Liver (tissue), 9 donors: ENCODE measurements around the gene MBOAT1. TPM values are rescaled to one million over a fixed set of nuclear protein-coding genes. Genes with fewer than 3 reads are reported as not detected.

Experiments
- DNase-seq: peaks from one replicate; pipeline ENCODE4 v3.0.0-alpha.2; 2017; ENCODE audit warnings: low spot score
- H3K27ac ChIP-seq, 2 donors: one replicate each; pipeline ENCODE4 v1.7.0; 2013; ENCODE audit warnings: inconsistent platforms in 2 of 2, low read length in 2 of 2, control low read depth in 1 of 2, low read depth in 1 of 2, mild to moderate bottlenecking in 1 of 2
- H3K27me3 ChIP-seq, 4 donors: one replicate each; pipeline versions ENCODE4 v1.6.1 to v1.7.0; 2013; ENCODE audit warnings: low read length in 3 of 4, inconsistent platforms in 1 of 4, mild to moderate bottlenecking in 1 of 4, moderate library complexity in 1 of 4; ENCODE audit not compliant: control insufficient read depth in 4 of 4, insufficient read depth in 4 of 4
- H3K36me3 ChIP-seq, 4 donors: one replicate each; pipeline versions ENCODE4 v1.6.1 to v1.7.0; 2013; ENCODE audit warnings: low read length in 3 of 4, mild to moderate bottlenecking in 3 of 4, low read depth in 1 of 4, moderate library complexity in 1 of 4; ENCODE audit not compliant: control insufficient read depth in 4 of 4, insufficient read depth in 3 of 4
- H3K4me1 ChIP-seq, 4 donors: one replicate each; pipeline versions ENCODE4 v1.6.1 to v1.7.0; 2013; ENCODE audit warnings: low read length in 3 of 4, mild to moderate bottlenecking in 3 of 4, moderate library complexity in 1 of 4; ENCODE audit not compliant: control insufficient read depth in 4 of 4, insufficient read depth in 4 of 4
- H3K4me3 ChIP-seq, 3 donors: one replicate each; pipeline versions ENCODE4 v1.6.1 to v1.7.0; 2013; ENCODE audit warnings: low read length in 3 of 3, control low read depth in 1 of 3, low read depth in 1 of 3, mild to moderate bottlenecking in 1 of 3
- H3K9ac ChIP-seq, 2 donors: one replicate each; pipeline ENCODE4 v1.7.0; 2013; ENCODE audit warnings: low read length in 2 of 2, mild to moderate bottlenecking in 2 of 2, moderate library complexity in 2 of 2, control low read depth in 1 of 2, low read depth in 1 of 2
- H3K9me3 ChIP-seq, 4 donors: one replicate each; pipeline versions ENCODE4 v1.6.1 to v1.7.0; 2013; ENCODE audit warnings: low read length in 3 of 4; ENCODE audit not compliant: control insufficient read depth in 4 of 4
- ATF3 ChIP-seq: IDR thresholded peaks from 2 replicates; pipeline ENCODE4 v1.6.1; 2016; ENCODE audit warnings: antibody characterized with exemption
- CTCF ChIP-seq: fragments of 150-350 bp; IDR thresholded peaks from 2 replicates; pipeline ENCODE4 v1.5.1; 2017; ENCODE audit warnings: improper control_type of control experiment, low read depth, low read length; ENCODE audit not compliant: missing input control
- EGR1 ChIP-seq, 2 donors: IDR thresholded peaks; 2 replicates each; pipeline ENCODE4 v1.6.1; 2016 to 2018; ENCODE audit warnings: antibody characterized with exemption in 2 of 2, low read depth in 2 of 2
- FOXA1 ChIP-seq: IDR thresholded peaks from 2 replicates; pipeline ENCODE4 v1.6.1; 2016; ENCODE audit warnings: antibody characterized with exemption
- FOXA2 ChIP-seq: IDR thresholded peaks from 2 replicates; pipeline ENCODE4 v1.6.1; 2016; ENCODE audit warnings: antibody characterized with exemption
- GABPA ChIP-seq, 2 donors: IDR thresholded peaks in 1 of 2; conservative IDR thresholded peaks in 1 of 2; 2 replicates each; pipeline ENCODE4 v1.6.1; 2016; ENCODE audit warnings: antibody characterized with exemption in 2 of 2, mild to moderate bottlenecking in 1 of 2, moderate library complexity in 1 of 2
- HNF4A ChIP-seq, 2 donors: conservative IDR thresholded peaks; 2 replicates each; pipeline ENCODE4 v1.6.1; 2016; ENCODE audit warnings: antibody characterized with exemption in 2 of 2, mild to moderate bottlenecking in 2 of 2
- HNF4G ChIP-seq: IDR thresholded peaks from 2 replicates; pipeline ENCODE4 v1.6.1; 2016; ENCODE audit warnings: antibody characterized with exemption
- JUND ChIP-seq, 2 donors: IDR thresholded peaks; 2 replicates each; pipeline ENCODE4 v1.6.1; 2016; ENCODE audit warnings: antibody characterized with exemption in 2 of 2
- MAX ChIP-seq: IDR thresholded peaks from 2 replicates; pipeline ENCODE4 v1.6.1; 2016; ENCODE audit warnings: antibody characterized with exemption
- NR2F2 ChIP-seq: IDR thresholded peaks from 2 replicates; pipeline ENCODE4 v1.6.1; 2016; ENCODE audit warnings: antibody characterized with exemption
- RAD21 ChIP-seq, 2 donors: IDR thresholded peaks; 2 replicates each; pipeline ENCODE4 v1.6.1; 2016; ENCODE audit warnings: antibody characterized with exemption in 2 of 2, mild to moderate bottlenecking in 2 of 2
- REST ChIP-seq: IDR thresholded peaks from 2 replicates; pipeline ENCODE4 v1.6.1; 2016; ENCODE audit warnings: antibody characterized with exemption, mild to moderate bottlenecking
- RXRA ChIP-seq, 2 donors: IDR thresholded peaks; 2 replicates each; pipeline ENCODE4 v1.6.1; 2017 to 2018; ENCODE audit warnings: antibody characterized with exemption in 2 of 2, mild to moderate bottlenecking in 1 of 2
- SP1 ChIP-seq: IDR thresholded peaks from 2 replicates; pipeline ENCODE4 v1.6.1; 2018; ENCODE audit warnings: antibody characterized with exemption, mild to moderate bottlenecking
- TAF1 ChIP-seq: conservative IDR thresholded peaks from 2 replicates; pipeline ENCODE4 v1.6.1; 2016; ENCODE audit warnings: antibody characterized with exemption, mild to moderate bottlenecking
- YY1 ChIP-seq: IDR thresholded peaks from 2 replicates; pipeline ENCODE4 v1.6.1; 2016; ENCODE audit warnings: antibody characterized with exemption, mild to moderate bottlenecking
- ZBTB33 ChIP-seq: IDR thresholded peaks from 2 replicates; pipeline ENCODE4 v1.6.1; 2016; ENCODE audit warnings: antibody characterized with exemption
- WGBS: extraction: QIAGEN DNeasy Blood & Tissue Kit; methylation state at CpG from one replicate; pipeline ENCODE4 v1.1.7; 2013; 5-methylcytosine and 5-hydroxymethylcytosine counted together
- polyA plus RNA-seq, 2 donors: library from polyadenylated mRNA; stranded (reverse) in 1 of 2; unstranded in 1 of 2; fragments of 200-250 nt in 1 of 2; fragments of >200 nt in 1 of 2; fragmentation: Nextera tagmentation in 1 of 2; extraction: Ambion mirVana in 1 of 2; gene quantifications; one replicate each; pipeline versions ENCODE4 v1.2.1 to v1.2.3, GENCODE V29; 2013 to 2015
- total RNA-seq, 2 donors: library from RNA; depleted of rRNA; stranded (reverse); fragments of >200 nt; gene quantifications; one replicate each; pipeline ENCODE4 v1.2.3, GENCODE V29; 2014
- donor health status: healthy.
- donor health status: healthy.
- donor health status: healthy.
- donor health status: healthy.
- donor health status: healthy.

MBOAT1 gene
- total and polyA plus RNA-seq, 4 donors: 1.2 to 9.3 (median 3.3) TPM

- TF ChIP-seq FOXA1 (no peak), TAF1 (no peak), RXRA (IDR thresholded peaks at IDR 0.05) (no peak), ATF3 (no peak), YY1 (no peak), CTCF (no peak), EGR1 (IDR thresholded peaks at IDR 0.05; ENCODE audit: low read depth in 2 of 2) (no peak), MAX (no peak), HNF4A (conservative IDR thresholded peaks at IDR 0.05) (no peak), REST (no peak), FOXA2 (no peak), JUND (IDR thresholded peaks at IDR 0.05) (no peak), NR2F2 (no peak), GABPA (IDR thresholded peaks at IDR 0.05 in 1 of 2, conservative IDR thresholded peaks at IDR 0.05 in 1 of 2) (no peak), ZBTB33 (no peak), HNF4G (no peak), RAD21 (IDR thresholded peaks at IDR 0.05) (no peak), SP1 (no peak)
- no peaks in the 10 kb centered on the region for H3K9me3 ChIP-seq
- no peak for DNase-seq
- H3K4me1 ChIP-seq: peaks cover 0 to 10% (median 6%) of the 10 kb centered on the region in 4 donors
- H3K27me3 ChIP-seq: no peaks in the 10 kb centered on the region
- 96% methylated on average over 3 of the region's 3 CpGs for WGBS
- no peak overlapping the region for H3K9ac ChIP-seq
- no peak overlapping the region for H3K27ac ChIP-seq
- no peaks in the 10 kb centered on the region for H3K36me3 ChIP-seq
- H3K4me3 ChIP-seq: no peak overlapping the region
Observed at GRCh38 chr6:20172842-20173456, 39.3 kb downstream of the MBOAT1 start.
